Spleen (tissue), 3 donors: Measurements from ENCODE around the gene ZNF862.

ENCODE experiments used
- POLR2A ChIP-seq, 3 donors: fragments of 450-650 bp; IDR thresholded peaks; one replicate each; pipeline ENCODE4 v1.5.1; 2017; ENCODE audit warnings: antibody characterized with exemption in 3 of 3, mild to moderate bottlenecking in 1 of 3
- POLR2AphosphoS5 ChIP-seq, 3 donors: sonication (generic); formaldehyde crosslinking; IDR thresholded peaks; one replicate each; pipeline ENCODE4 v1.5.1; 2017; ENCODE audit warnings: antibody characterized with exemption in 3 of 3

DNA sequence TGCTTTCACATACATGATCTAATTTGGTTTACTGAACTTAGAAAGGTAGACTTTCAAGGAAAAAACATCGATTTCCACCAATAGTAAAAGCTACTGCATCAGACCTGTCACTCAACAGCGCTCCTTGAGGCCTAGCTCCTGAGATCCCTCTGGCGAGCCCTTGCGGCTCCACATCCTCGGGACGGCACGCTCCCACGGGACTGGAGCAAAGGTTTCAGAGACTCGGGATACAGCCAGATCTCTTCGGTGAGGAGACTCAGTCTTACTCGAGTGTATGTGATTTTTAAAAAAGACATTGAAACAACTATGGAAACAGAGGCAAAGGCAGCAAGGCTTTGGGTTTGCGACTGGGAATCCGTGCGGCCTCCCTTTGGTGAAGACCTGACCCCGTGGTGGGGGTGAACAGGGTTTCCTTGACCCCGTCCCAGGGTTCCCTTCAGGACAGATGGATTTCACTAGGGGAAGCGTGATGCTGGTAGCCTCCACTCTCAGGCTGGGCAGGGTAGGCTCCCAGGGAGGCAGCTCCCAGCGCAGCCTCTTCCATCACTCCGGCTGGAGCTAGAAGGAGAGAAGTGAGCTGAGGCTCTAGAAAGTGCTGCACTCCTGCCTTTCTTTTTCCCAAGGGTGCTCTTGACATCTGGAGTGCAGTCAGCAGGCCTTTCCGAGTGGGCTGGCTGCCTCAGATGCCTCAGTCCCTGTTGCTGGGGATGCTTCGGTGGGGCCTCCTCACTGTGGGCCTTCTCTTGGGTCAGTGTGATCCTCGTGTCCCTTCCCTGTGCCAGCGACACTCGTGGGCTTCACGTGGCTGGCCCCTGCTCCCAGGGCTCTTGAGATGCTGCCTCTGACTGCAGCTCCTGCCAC is 29.8 kb downstream of the ZNF862 start:
- TF ChIP-seq POLR2AphosphoS5 (IDR thresholded peaks at IDR 0.05) (no peak), POLR2A (IDR thresholded peaks at IDR 0.05) (no peak)
